GM19193 (cell line): ENCODE measurements around the gene SLC17A1.

Source experiments
- POLR2A ChIP-seq: IDR thresholded peaks from 4 replicates; pipeline ENCODE4 v1.6.1; 2011; ENCODE audit not compliant: insufficient read depth, insufficient read length; ENCODE audit errors: extremely low read depth

The SLC17A1 gene

DNA sequence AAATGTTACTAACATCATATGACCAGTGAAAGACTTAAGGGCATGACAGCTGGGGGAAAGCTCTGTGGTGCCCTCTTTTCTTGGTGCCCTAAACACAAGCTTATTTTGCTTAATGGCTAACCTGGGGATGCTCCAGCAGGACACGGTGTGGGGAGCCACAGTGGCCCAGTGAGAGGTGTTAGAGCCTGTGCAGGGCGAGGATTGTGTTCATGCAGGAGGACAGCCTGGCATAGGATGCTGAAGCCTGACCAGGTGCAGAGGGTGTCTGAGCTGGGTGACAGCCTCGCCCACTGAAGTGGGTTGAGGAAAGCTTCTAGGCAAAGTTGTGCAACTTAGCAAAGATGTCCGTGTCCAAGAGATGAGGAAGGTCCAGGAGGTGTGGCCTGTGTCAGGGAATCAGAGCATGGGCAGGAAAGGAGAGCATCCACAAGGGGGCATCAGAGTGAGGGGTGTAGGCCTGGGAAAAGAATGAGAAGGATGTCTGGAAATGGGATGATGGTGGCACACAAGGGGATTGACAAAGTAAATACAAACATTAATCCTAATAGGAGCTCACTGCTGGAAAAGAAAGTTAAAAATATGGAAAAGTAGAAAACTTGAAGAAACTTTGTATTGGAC, 43.4 kb downstream of the SLC17A1 start:
- no peak for TF ChIP-seq POLR2A

DNA sequence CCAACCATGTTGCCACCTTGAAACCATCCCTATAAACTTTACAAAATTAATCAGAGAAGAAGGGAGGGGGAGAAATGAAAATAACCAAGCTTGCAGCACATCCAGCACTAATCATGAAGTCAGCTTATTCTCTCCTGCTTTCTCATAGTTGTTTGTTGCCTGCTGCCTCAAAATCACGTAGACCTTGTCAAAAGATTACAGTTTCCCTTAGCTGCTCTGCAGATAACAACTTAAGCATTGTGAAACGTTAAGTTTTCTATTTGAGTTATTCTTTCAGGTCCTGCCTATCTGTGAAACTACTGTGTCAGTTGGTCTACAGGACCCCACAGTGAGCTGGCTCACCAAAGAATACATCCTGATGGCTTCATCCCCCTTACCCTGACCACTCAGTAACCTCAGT, 44.4 kb downstream of the SLC17A1 start:
- no peak for TF ChIP-seq POLR2A

DNA sequence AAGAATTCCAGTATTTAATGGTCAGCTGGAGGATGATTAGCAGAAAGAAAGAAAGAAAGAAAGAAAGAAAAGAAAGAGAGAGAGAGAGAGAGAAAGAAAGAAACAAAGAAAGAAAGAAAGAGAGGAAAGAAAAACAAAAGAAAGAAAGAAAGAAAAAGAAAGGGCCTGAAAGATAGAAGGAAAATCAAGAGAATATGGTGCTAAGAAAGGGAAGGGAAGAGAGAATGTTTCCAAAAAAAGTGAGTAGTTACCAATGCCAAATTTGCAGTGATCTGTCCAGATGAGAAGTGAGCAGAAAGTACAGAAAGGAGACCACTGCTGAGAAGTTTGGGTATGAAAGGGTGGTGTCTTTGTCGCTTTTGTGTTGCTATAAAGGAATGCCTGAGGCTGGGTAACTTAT, 50.7 kb downstream of the SLC17A1 start:
- TF ChIP-seq POLR2A = no peak

DNA sequence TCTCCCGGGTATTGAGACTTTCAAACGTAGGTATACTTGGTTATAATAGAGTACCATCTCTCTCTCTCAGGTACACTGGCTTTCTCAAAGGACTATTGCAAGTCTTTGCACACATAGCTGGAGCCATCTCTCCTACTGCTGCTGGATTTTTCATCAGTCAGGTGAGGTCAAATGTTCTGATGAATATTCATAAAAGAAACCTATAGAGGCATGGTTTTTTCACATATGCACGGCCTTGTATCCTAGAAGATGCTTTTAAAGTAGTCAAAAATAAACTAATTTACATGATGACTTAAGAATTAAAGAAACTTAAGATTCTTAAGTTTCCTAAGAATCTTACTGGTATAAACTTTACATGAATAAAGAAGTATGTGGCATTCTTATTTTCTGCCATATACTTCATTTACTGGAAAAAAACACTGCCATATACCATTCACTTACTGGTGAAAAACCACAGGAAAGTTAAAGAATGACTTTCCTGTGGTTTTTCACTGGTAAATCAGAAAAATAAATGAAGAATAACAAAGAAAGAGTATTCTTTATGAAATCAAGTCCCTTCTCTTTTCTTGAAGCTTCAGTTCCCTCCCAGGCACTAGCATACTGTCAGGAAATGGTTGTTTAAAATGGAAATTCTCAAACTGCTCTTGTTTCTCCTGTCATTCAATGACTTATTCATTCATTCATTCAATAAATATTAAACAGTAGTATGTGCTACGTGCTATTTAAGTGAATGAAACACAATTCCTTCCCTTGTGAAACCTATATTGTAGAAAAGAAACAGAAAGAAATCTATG, 53.8 kb downstream of the SLC17A1 start:
- no peak for TF ChIP-seq POLR2A

DNA sequence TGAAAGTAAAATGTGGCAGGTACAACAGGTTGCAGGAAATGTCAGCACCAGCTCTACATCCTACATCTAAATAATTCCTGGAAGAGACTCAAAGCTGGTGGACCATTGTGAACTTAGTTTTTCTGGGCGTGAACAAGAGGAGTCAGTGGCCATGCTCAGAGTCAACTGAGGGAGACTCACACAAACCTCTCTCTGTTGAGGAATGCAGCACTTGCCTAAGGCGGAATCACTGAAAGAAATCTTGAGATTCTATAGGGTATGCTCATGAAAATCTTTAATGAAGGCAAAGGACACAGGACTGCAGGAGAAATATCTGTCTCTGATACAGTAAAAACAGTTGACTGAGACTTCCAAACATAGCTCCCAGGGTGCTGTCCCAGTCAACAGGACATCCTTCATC, 54.8 kb downstream of the SLC17A1 start:
- TF ChIP-seq POLR2A = no peak

DNA sequence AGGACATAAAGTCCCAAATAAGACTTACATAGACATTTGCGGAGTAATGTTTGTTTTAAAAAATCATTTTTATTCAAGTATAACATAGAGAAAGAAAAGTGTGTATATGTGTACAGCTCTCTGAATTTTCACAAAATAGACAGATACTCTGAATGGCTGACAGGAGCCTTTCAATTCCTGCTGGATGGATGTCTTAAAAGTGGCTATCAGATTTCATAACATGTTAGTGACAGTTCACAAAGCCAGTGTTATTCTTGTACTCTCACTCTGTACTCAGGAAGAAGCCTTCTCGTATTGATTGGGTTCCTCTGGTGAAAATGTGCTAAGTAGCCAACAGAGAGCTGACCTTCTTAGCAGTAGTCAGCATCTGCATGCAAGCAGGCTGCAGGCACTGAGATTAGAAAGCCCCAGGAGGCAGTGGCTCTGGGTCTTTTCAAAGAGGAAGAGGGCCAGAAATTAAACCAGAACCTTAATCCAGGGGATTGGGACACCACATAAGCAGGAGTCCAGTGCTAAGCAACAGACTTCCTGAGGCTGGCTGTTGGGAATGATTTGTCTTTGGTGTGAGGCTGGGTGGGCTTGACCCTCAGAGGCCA, 57.6 kb downstream of the SLC17A1 start:
- TF ChIP-seq POLR2A = no peak

DNA sequence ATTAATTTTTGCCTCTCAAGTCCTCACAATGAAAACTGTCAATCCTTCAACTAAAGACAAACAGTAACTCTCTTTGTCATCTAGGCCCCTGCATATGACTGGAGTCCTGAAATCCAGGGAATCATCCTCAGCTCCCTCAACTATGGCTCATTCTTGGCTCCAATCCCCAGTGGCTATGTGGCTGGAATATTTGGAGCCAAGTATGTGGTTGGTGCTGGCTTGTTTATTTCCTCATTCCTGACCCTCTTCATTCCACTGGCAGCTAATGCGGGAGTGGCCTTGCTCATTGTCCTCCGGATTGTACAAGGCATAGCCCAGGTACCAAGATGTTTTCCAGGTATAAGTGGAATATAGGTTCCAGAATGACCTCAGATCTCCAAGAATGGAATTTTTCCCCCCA, 61.9 kb downstream of the SLC17A1 start:
- no peak for TF ChIP-seq POLR2A

DNA sequence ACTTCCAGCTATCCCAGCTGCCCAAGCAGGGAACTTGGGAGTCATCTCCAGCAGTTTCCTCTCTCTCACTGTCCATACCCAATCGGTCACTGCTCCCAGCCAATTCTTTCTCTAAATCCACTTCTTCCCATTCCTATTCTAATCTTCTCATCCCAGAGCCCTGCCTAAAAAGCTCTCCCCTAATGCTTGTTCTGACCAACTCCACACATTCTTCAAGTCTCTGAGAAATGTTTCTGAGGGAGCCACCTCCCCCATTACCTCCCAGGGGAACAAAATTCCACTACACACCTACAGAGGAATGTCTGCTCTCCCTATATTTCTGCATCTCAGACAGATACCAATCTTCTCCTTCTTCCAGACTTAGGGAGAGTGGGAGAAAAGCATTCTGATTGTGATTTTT, 63.3 kb downstream of the SLC17A1 start:
- TF ChIP-seq POLR2A = no peak

DNA sequence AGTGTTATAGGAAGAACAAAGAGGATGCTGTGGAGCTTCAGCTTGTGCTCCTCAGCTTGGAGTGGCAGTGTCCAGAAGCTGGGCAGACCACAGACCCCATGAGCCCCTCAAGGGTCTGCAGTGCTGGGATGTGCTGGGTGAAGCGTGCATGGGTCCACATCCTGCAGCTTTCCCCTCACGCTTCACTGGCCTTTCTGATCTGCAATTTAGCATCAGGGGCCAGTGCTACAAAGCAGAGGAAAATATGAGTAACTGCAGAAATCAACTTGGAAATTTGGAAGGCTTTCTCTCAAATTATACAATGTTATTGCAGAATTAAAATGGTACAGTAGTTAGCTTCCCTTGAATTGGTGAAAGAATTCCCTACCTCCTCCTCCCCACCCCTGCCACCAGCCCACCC, 67.2 kb downstream of the SLC17A1 start:
- TF ChIP-seq POLR2A = no peak

DNA sequence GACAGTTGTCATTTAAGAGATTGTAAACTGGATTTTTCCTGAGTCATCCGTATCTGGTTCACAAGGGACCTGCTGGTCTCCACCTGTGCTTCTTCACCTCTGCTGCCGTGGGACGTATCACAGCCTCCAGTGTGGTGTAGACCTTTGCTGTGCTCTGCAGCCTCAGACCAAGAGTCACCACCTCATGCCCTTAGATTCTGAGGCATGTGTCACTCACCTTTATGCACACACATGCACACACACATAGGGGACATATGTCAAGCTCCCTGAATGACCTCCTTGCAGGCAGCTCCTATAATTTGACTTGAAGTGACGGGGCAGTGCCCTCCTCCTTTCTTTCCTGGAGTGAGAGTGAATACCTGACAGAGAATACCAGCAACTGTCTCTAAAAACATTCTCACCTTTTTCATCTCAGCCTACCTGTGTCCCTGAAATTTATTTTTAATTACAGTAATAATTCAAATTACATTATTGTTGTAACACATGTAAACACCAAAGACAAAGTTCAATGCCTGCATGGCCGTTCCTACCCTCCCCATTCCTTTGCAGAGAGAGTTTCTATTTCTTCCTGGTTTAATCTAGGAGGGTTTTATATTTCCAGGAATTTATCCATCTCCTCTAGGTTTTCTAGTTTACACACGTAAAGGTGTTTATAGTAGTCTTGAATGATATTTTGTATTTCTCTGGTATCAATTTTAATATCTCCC, 73.8 kb downstream of the SLC17A1 start:
- no peak for TF ChIP-seq POLR2A

DNA sequence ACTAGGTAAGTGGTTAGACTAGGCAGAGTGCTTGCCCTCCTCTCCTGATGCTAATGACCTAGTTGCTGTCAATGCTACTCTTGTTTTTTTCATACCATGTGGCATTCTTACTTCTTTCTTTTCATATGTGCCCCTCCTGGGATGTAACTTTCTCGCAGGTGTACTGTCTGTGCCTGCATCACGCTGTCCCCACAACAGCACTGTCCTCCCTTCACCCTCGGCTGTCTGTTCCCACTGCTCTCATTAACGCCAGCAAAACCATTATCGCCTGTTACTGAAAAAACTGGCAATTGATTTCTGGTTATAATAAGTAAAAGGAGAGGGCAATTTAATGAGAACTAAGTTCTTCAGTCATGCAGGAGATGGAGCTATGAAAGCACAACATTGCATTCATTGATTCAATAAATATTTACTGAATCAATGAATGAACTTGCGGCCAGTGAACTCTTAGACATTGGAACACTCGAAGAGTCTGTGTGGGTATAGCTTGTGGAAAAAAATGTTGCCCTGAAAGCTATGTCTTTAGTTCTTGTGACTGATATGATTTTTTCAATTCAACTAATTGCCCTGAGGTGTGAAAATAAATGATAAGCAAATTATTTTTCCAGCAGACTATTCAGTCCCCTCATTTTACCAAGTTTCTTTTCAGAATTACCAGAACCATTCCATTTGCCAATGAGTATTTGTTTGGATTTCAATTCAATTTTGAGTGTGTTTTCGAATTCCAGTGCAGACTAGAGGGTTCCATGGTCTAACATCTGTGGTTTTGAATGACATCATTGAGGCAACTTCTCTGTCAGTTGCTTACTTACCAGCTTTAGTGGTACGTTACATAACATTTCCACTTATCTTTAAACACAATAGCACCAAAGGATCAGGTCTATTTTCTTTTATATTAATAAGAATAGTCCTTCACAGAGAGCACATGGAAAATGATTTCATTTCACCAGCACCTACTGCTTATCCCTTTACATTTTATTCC, 75.2 kb downstream of the SLC17A1 start:
- no peak for TF ChIP-seq POLR2A

DNA sequence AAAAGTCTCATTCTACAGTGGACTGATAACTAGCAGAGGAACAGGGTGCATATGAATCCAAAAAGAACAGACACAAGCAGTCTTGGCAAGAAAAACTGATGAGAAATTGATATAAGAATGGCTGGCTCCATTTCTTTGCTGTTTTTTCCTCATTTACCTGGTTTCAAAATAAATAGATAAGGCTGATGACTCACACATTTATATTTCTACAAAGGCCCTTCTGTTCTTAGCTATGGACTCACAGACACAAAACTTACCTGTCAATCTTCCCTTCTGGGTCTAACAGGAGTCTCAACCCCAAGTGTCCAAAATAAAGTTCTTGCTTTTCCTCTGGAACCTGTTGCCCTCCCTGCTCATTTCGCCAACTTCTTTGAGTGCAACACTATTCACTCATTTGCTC, 76.4 kb downstream of the SLC17A1 start:
- TF ChIP-seq POLR2A = no peak

DNA sequence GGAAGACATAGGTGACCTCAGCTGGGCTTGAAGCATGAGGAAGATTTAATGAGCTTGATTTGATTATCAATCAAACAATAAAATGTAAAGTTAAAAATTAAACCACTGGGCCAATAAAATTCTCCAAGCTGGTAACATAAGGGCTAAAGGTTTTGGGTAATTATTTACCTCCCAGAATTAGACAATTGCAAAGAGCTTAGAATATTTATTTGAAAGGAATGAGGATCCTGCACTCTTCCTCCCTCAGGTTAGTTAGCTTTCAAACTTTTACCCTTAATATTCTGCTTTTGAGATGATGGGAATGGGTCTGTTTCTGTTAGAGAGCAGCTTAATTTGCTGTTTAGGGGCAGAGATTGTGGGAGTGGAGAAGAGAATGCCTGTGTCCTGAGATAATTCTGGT, 77.3 kb downstream of the SLC17A1 start, which contains the start of gene SLC17A4:
Gene SLC17A4, plus strand, starts transcription at position 208 of the 400 bp plus-strand sequence. CDS start 7,221 bp downstream, outside the sequence.
- no peak for TF ChIP-seq POLR2A

DNA sequence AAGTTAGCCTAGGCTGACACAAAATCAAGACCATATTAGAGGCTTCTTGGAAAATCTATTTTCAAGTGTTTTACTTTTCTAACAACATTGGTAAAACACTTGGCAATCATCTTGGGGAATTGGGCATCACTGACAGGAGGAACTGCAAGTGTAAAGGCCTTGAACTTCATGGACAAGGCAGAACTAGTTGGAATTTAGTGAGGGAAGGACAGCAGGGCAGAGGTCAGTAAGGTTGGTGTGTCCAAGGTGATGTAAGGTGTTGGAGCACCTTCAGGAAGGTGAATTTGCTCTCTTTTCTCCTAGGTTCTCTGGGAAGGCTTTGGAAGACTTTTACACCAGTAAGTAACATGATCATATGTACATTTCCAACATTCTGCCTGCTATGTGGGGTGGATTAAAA, 78.8 kb downstream of the SLC17A1 start:
- no peak for TF ChIP-seq POLR2A
